ENCODE results near the gene ABLIM2.

ABLIM2 gene

DNA sequence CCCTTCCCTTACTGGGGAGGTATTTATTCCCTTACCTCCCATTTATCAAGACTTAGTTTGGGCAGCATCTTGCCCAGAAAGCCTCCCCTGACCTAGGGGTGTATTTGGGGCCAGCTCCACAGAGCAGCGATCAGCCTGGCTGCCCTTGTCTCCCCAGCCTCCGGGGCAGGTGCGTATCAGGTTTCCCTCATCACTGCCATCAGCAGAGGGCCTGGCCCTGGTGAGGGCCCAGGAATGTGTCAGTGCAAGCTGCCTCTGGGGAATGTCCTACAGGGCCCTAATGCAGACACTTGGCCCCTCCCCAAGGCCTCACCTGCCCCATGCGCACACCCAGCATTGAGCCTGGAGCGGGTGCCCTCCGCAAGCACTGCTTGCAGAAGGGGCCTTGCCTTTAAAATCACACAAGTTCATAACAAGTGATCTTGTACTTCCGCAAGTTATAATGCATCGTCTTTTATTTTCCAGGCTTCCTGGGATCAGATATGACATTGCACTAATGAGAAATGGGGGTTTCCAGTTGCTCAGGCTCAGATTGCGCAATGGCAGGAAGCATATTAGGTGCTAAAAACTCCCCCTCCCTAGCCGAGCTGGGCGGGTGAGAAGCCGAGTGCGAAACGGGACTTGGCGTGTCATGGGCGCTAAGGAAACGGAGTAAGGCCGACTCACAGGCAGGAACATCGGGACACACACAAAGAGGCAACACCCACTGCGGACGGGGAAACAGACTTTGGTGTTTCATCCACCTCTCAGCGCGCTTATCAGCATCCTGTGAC is 193.5 kb downstream of the ABLIM2 start:
- Histone ChIP-seq H3K4me3 (ENCODE audit: insufficient read depth, low read length, poor library complexity, severe bottlenecking) (no peak overlapping the region), H3K4me2 (ENCODE audit: low read depth, low read length, poor library complexity, severe bottlenecking) (no peak overlapping the region), H3F3A (ENCODE audit: insufficient read depth) (no peaks in the 10 kb centered on the region), H3K27me3 (ENCODE audit: low read length) (no peaks in the 10 kb centered on the region), H3K9ac (ENCODE audit: low read length) (no peak overlapping the region), H3K9me3 (ENCODE audit: insufficient read depth, low read length) (no peaks in the 10 kb centered on the region), H3K9me2 (replicated peaks; ENCODE audit: insufficient read depth, low read length) (no peaks in the 10 kb centered on the region), H2AFZ (ENCODE audit: low read depth, low read length, severe bottlenecking) (no peak overlapping the region), H4K20me1 (ENCODE audit: low read depth, low read length) (no peaks in the 10 kb centered on the region), H3K27ac (ENCODE audit: low read depth, low read length) (no peak overlapping the region), H3K36me3 (ENCODE audit: low read length) (no peaks in the 10 kb centered on the region), H3K79me2 (ENCODE audit: insufficient read depth, low read length) (no peaks in the 10 kb centered on the region)
- TF ChIP-seq EZH2phosphoT487 (conservative IDR thresholded peaks at IDR 0.05; ENCODE audit: low read length) = no peak
- TF ChIP-seq, protein P1, sequence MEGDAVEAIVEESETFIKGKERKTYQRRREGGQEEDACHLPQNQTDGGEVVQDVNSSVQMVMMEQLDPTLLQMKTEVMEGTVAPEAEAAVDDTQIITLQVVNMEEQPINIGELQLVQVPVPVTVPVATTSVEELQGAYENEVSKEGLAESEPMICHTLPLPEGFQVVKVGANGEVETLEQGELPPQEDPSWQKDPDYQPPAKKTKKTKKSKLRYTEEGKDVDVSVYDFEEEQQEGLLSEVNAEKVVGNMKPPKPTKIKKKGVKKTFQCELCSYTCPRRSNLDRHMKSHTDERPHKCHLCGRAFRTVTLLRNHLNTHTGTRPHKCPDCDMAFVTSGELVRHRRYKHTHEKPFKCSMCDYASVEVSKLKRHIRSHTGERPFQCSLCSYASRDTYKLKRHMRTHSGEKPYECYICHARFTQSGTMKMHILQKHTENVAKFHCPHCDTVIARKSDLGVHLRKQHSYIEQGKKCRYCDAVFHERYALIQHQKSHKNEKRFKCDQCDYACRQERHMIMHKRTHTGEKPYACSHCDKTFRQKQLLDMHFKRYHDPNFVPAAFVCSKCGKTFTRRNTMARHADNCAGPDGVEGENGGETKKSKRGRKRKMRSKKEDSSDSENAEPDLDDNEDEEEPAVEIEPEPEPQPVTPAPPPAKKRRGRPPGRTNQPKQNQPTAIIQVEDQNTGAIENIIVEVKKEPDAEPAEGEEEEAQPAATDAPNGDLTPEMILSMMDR (IDR thresholded peaks at IDR 0.05; ENCODE audit: insufficient read depth, low read length, poor library complexity, severe bottlenecking) = no peak

DNA sequence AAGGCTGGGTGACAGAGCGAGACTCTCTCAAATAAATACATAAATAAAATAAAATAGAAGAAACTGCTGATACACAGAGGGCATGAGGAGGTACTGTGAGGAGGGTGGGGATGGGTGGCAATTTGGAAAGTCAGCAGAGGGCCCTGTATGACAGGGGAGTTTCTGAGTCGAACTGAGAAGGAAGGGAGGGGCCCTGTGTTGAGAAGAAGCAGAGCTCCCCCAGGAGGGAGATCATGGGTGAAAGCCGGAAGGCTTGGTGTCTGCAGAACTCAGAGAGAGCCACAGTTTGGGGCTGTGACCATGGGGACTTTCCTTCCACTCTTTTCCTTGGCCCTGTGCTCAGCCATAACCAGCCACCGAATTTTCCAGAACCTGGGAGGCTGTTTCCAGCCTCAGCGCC is 194.2 kb downstream of the ABLIM2 start:
- H3K27me3 ChIP-seq (ENCODE audit: low read length) = no peaks in the 10 kb centered on the region
- H3K4me3 ChIP-seq (ENCODE audit: insufficient read depth, low read length, poor library complexity, severe bottlenecking) = no peak overlapping the region
- H3K36me3 ChIP-seq (ENCODE audit: low read length) = no peaks in the 10 kb centered on the region
- no peak overlapping the region for H3K27ac ChIP-seq (ENCODE audit: low read depth, low read length)
- no peaks in the 10 kb centered on the region for H3K9me3 ChIP-seq (ENCODE audit: insufficient read depth, low read length)
- no peak overlapping the region for H3K4me2 ChIP-seq (ENCODE audit: low read depth, low read length, poor library complexity, severe bottlenecking)
- no peaks in the 10 kb centered on the region for H3K79me2 ChIP-seq (ENCODE audit: insufficient read depth, low read length)
- H3K9ac ChIP-seq (ENCODE audit: low read length) = no peak overlapping the region
- no peak overlapping the region for H2AFZ ChIP-seq (ENCODE audit: low read depth, low read length, severe bottlenecking)
- TF ChIP-seq EZH2phosphoT487 (conservative IDR thresholded peaks at IDR 0.05; ENCODE audit: low read length) = no peak
- TF ChIP-seq, protein P1 (IDR thresholded peaks at IDR 0.05; ENCODE audit: insufficient read depth, low read length, poor library complexity, severe bottlenecking) = no peak
- no peaks in the 10 kb centered on the region for H3K9me2 ChIP-seq (replicated peaks; ENCODE audit: insufficient read depth, low read length)
- H3F3A ChIP-seq (ENCODE audit: insufficient read depth) = no peaks in the 10 kb centered on the region
- no peaks in the 10 kb centered on the region for H4K20me1 ChIP-seq (ENCODE audit: low read depth, low read length)

DNA sequence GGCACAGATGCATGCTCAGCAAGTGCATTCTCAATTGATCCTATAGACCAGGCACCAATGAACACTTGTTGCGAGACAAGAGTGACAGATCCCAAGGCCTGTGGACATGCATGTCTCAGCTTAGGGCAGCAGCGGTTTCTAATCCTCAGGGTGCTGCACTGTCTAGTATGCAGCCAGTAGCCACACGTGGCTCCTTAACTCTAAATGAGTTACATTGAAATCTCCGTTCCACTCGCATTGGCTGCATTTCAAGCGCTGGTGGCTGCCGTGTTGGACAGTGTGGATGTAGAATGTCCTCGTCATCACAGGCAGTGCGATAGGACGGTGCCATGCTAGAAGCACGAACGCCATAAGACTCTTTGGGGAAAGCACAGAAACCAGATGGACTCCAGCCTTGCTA is 194.9 kb downstream of the ABLIM2 start:
- Histone ChIP-seq H3K9me3 (ENCODE audit: insufficient read depth, low read length) (no peaks in the 10 kb centered on the region), H3F3A (ENCODE audit: insufficient read depth) (no peaks in the 10 kb centered on the region), H3K9ac (ENCODE audit: low read length) (no peak overlapping the region), H3K27me3 (ENCODE audit: low read length) (no peaks in the 10 kb centered on the region), H2AFZ (ENCODE audit: low read depth, low read length, severe bottlenecking) (no peak overlapping the region), H4K20me1 (ENCODE audit: low read depth, low read length) (no peaks in the 10 kb centered on the region), H3K27ac (ENCODE audit: low read depth, low read length) (no peak overlapping the region), H3K79me2 (ENCODE audit: insufficient read depth, low read length) (no peaks in the 10 kb centered on the region), H3K4me3 (ENCODE audit: insufficient read depth, low read length, poor library complexity, severe bottlenecking) (no peak overlapping the region), H3K4me2 (ENCODE audit: low read depth, low read length, poor library complexity, severe bottlenecking) (no peak overlapping the region), H3K9me2 (replicated peaks; ENCODE audit: insufficient read depth, low read length) (no peaks in the 10 kb centered on the region), H3K36me3 (ENCODE audit: low read length) (no peaks in the 10 kb centered on the region)
- no peak for TF ChIP-seq EZH2phosphoT487 (conservative IDR thresholded peaks at IDR 0.05; ENCODE audit: low read length)
- TF ChIP-seq, protein P1 (IDR thresholded peaks at IDR 0.05; ENCODE audit: insufficient read depth, low read length, poor library complexity, severe bottlenecking) = no peak
